Endothelial cell of umbilical vein (primary cell): ENCODE results near the gene BCL7A. TPM values are rescaled to one million over a fixed set of nuclear protein-coding genes. Genes with fewer than 3 reads are reported as not detected.

Source experiments
- BruUV-seq: library from RNA; stranded (reverse); fragments of 400-500 nt; replicated peaks from 2 replicates; lab custom pipeline; 2021; lab: Mats Ljungman, UMichigan
- CTCF ChIA-PET: fragments of 300-600, 350-600 bp; sonication (Branson Sonifier 250); formaldehyde crosslinking; loops from one replicate; lab custom pipeline; 2021; ENCODE audit warnings: antibody characterized with exemption, inconsistent platforms; lab: Charles Lee
- POLR2A ChIA-PET: fragments of 300-600, 350-600 bp; sonication (Branson Sonifier 250); formaldehyde crosslinking; loops from one replicate; lab custom pipeline; 2021; ENCODE audit warnings: antibody characterized with exemption, inconsistent platforms; lab: Charles Lee
- DNase-seq: peaks from one replicate; pipeline ENCODE4 v3.0.0-alpha.2; 2011; ENCODE audit warnings: low read depth, low spot score
- FAIRE-seq: peaks from 2 replicates; lab custom pipeline; 2011; peaks lifted over from hg19 to GRCh38; lab: Jason Lieb, UNC
- H2AFZ ChIP-seq: 2 replicates; pipeline ENCODE4 v1.6.0; 2012; ENCODE audit warnings: low read depth, low read length, control low read depth, inconsistent platforms
- H3K27ac ChIP-seq: 2 replicates; pipeline ENCODE4 v1.5.1; 2011; ENCODE audit warnings: low read depth, mild to moderate bottlenecking, control low read depth, low read length, moderate library complexity; ENCODE audit not compliant: insufficient read depth
- H3K27me3 ChIP-seq, 2 experiments: 2 replicates each; pipeline versions ENCODE4 v1.6.0 to v1.6.1; 2011; ENCODE audit warnings: low read length in 2 of 2, mixed read lengths in 1 of 2; ENCODE audit not compliant: control insufficient read depth in 2 of 2, insufficient read depth in 2 of 2
- H3K36me3 ChIP-seq, 2 experiments: 2 replicates in 1 of 2; 3 replicates in 1 of 2; pipeline ENCODE4 v1.5.1; 2011; ENCODE audit warnings: low read length in 2 of 2, mild to moderate bottlenecking in 1 of 2, moderate library complexity in 1 of 2; ENCODE audit not compliant: control insufficient read depth in 2 of 2, insufficient read depth in 2 of 2; ENCODE audit errors: extremely low read depth in 1 of 2
- H3K4me1 ChIP-seq: 3 replicates; pipeline ENCODE4 v1.5.1; 2011; ENCODE audit warnings: mild to moderate bottlenecking, low read length; ENCODE audit not compliant: control insufficient read depth, insufficient read depth; ENCODE audit errors: extremely low read depth
- H3K4me2 ChIP-seq: 2 replicates; pipeline ENCODE4 v1.6.1; 2011; ENCODE audit warnings: low read length, control low read depth, mixed read lengths; ENCODE audit not compliant: insufficient read depth
- H3K4me3 ChIP-seq, 3 experiments: fragments of 200-600 bp in 1 of 3; sonication (generic), shearing (Covaris generic) in 1 of 3; replicated peaks in 1 of 3; 2 replicates each; pipeline ENCODE4 v1.5.1; 2011 to 2016; ENCODE audit warnings: control low read depth in 3 of 3, low read length in 3 of 3, mild to moderate bottlenecking in 2 of 3, inconsistent platforms in 1 of 3, low read depth in 1 of 3, moderate library complexity in 1 of 3; ENCODE audit not compliant: insufficient read depth in 1 of 3
- H3K79me2 ChIP-seq: 2 replicates; pipeline ENCODE4 v1.6.0; 2012; ENCODE audit warnings: low read length, inconsistent platforms; ENCODE audit not compliant: control insufficient read depth, insufficient read depth
- H3K9ac ChIP-seq: replicated peaks from 2 replicates; pipeline ENCODE3; 2011; ENCODE audit warnings: low read length, control low read depth; ENCODE audit not compliant: insufficient read depth; ENCODE audit errors: extremely low read depth
- H3K9me1 ChIP-seq: replicated peaks from 3 replicates; pipeline ENCODE4 v1.6.0; 2011; ENCODE audit warnings: mild to moderate bottlenecking, low read length; ENCODE audit not compliant: control insufficient read depth, insufficient read depth; ENCODE audit errors: extremely low read depth
- H3K9me3 ChIP-seq: replicated peaks from 2 replicates; pipeline ENCODE4 v1.5.1; 2012; ENCODE audit warnings: low read length, inconsistent platforms; ENCODE audit not compliant: control insufficient read depth, insufficient read depth
- H4K20me1 ChIP-seq: replicated peaks from 2 replicates; pipeline ENCODE3; 2011; ENCODE audit warnings: mild to moderate bottlenecking, low read length; ENCODE audit not compliant: control insufficient read depth, insufficient read depth; ENCODE audit errors: extremely low read depth
- CTCF ChIP-seq, 2 donors: IDR thresholded peaks; 1 replicate in 1 of 2; 2 replicates in 1 of 2; pipeline ENCODE4 v1.5.1; 2011; ENCODE audit warnings: low read length in 2 of 2, mild to moderate bottlenecking in 2 of 2, moderate library complexity in 2 of 2, control low read depth in 1 of 2, inconsistent platforms in 1 of 2, low read depth in 1 of 2; ENCODE audit not compliant: insufficient read depth in 1 of 2; ENCODE audit errors: extremely low read depth in 1 of 2
- EZH2 ChIP-seq: IDR thresholded peaks from 2 replicates; pipeline ENCODE4 v1.6.1; 2012; ENCODE audit warnings: borderline replicate concordance, low read depth, mild to moderate bottlenecking, moderate library complexity, low read length, inconsistent platforms; ENCODE audit not compliant: severe bottlenecking
- FOS ChIP-seq: IDR thresholded peaks from 2 replicates; pipeline ENCODE4 v1.6.1; 2011; ENCODE audit warnings: mild to moderate bottlenecking, low read length, moderate library complexity, borderline replicate concordance; ENCODE audit not compliant: insufficient read depth
- GATA2 ChIP-seq: IDR thresholded peaks from 2 replicates; pipeline ENCODE4 v1.7.0; 2011; ENCODE audit warnings: low read depth, mild to moderate bottlenecking, moderate library complexity, mixed read lengths, low read length; ENCODE audit not compliant: insufficient read length, insufficient read depth
- JUN ChIP-seq: IDR thresholded peaks from 2 replicates; pipeline ENCODE4 v1.6.1; 2011; ENCODE audit warnings: borderline replicate concordance, low read depth; ENCODE audit not compliant: insufficient read length, insufficient read depth
- MAX ChIP-seq: IDR thresholded peaks from 2 replicates; pipeline ENCODE4 v1.6.1; 2011; ENCODE audit not compliant: insufficient read depth, insufficient read length
- MYC ChIP-seq: IDR thresholded peaks from one replicate; pipeline ENCODE4 v1.6.1; 2011; ENCODE audit warnings: mild to moderate bottlenecking, low read depth, low read length
- POLR2A ChIP-seq: IDR thresholded peaks from 2 replicates; pipeline ENCODE4 v1.6.1; 2012; ENCODE audit warnings: low read depth, mild to moderate bottlenecking, control low read depth, low read length
- POLR2AphosphoS5 ChIP-seq: IDR thresholded peaks from 2 replicates; pipeline ENCODE4 v1.6.1; 2012; ENCODE audit warnings: low read depth, mild to moderate bottlenecking, control low read depth, low read length, moderate library complexity; ENCODE audit not compliant: insufficient read depth
- dilution Hi-C: fragments of 300-500 bp; cut with MboI; formaldehyde crosslinking; loops from one replicate; pipeline ENCODE4 v1.15.0; 2019; ENCODE audit warnings: low sequenced_read_pairs; ENCODE audit not compliant: extremely low pct_ligation_motif_present
- intact Hi-C: fragments of 100-400 bp; cut with micrococcal nuclease; formaldehyde crosslinking; loops from one replicate; pipeline ENCODE4 v1.10.0; 2022
- polyA plus RNA-seq, 4 experiments: library from polyadenylated mRNA; depleted of rRNA in 3 of 4; stranded (reverse) in 3 of 4; unstranded in 1 of 4; fragments of >200 nt; gene quantifications; 2 replicates each; pipeline versions ENCODE4 v1.2.1 to v1.2.3, GENCODE V29; 2011 to 2012; ENCODE audit warnings: missing spikeins in 1 of 4
- total RNA-seq: library from RNA; stranded (reverse); gene quantifications from 2 replicates; pipeline ENCODE4 v1.2.3, GENCODE V29; 2021

The BCL7A gene
- total and polyA plus RNA-seq, 2 donors (not counting 3 experiments of a cell fraction or from before 2014, with no cell fraction given), result 9.7 to 11.1 TPM

GRCh38 chr12:122004633-122005071 lies 17.0 kb upstream of the BCL7A start:
- no peak overlapping the region for H3K27ac ChIP-seq
- no peaks in the 10 kb centered on the region for H3K9me3 ChIP-seq
- H3K4me1 ChIP-seq, result no peaks in the 10 kb centered on the region
- H3K4me2 ChIP-seq, result no peak overlapping the region
- no peaks in the 10 kb centered on the region for H3K79me2 ChIP-seq
- H2AFZ ChIP-seq, result no peak overlapping the region
- no TSS peak for BruUV-seq
- TF ChIP-seq MAX (no peak), POLR2AphosphoS5 (no peak), POLR2A (no peak), MYC (no peak), EZH2 (no peak), JUN (no peak)
- ChIA-PET CTCF (interaction anchor here (2.5 kb wide), 1 partner anchor 8 kb away, joined by 5 read pairs; no protein-coding TSS in a partner anchor), POLR2A (no interaction called here)
- no peak overlapping the region for H3K4me3 ChIP-seq
- intact Hi-C loops, result no loop called here
- dilution Hi-C loops, result no loop called here
- FAIRE-seq, result no peak
- no peaks in the 10 kb centered on the region for H4K20me1 ChIP-seq
- no peak for DNase-seq
- no peaks in the 10 kb centered on the region for H3K27me3 ChIP-seq
- no peaks in the 10 kb centered on the region for H3K9me1 ChIP-seq
- no peaks in the 10 kb centered on the region for H3K36me3 ChIP-seq
- no peak overlapping the region for H3K9ac ChIP-seq

GRCh38 chr12:122005252-122005776 lies 16.4 kb upstream of the BCL7A start:
- H3K36me3 ChIP-seq, result no peaks in the 10 kb centered on the region
- H3K27ac ChIP-seq, result no peak overlapping the region
- no peak overlapping the region for H3K9ac ChIP-seq
- no TSS peak for BruUV-seq
- no peak overlapping the region for H2AFZ ChIP-seq
- TF ChIP-seq CTCF (IDR thresholded peaks at IDR 0.05; ENCODE audit: extremely low read depth in 1 of 2, insufficient read depth in 1 of 2, low read depth in 1 of 2, low read length in 2 of 2), result no peak
- TF ChIP-seq FOS, result no peak
- no peak for TF ChIP-seq EZH2
- TF ChIP-seq POLR2A, result no peak
- TF ChIP-seq MAX, result no peak
- TF ChIP-seq POLR2AphosphoS5, result no peak
- TF ChIP-seq JUN, result no peak
- TF ChIP-seq MYC, result no peak
- no peak for TF ChIP-seq GATA2
- H3K4me3 ChIP-seq, result no peak overlapping the region
- H3K4me2 ChIP-seq, result no peak overlapping the region
- ChIA-PET CTCF (interaction anchor here (2.5 kb wide), 1 partner anchor 8 kb away, joined by 5 read pairs; no protein-coding TSS in a partner anchor), POLR2A (no interaction called here)
- intact Hi-C loops, result no loop called here
- H3K9me1 ChIP-seq, result no peaks in the 10 kb centered on the region
- no peaks in the 10 kb centered on the region for H3K27me3 ChIP-seq
- H3K79me2 ChIP-seq, result no peaks in the 10 kb centered on the region
- no peaks in the 10 kb centered on the region for H3K4me1 ChIP-seq
- H4K20me1 ChIP-seq, result no peaks in the 10 kb centered on the region
- DNase-seq (no peak), FAIRE-seq (no peak)
- dilution Hi-C loops, result no loop called here
- no peaks in the 10 kb centered on the region for H3K9me3 ChIP-seq
